GM18499 (cell line): Measurements from ENCODE around the gene RHOB.

ENCODE experiments used
- ATAC-seq: cut with Tn5 transposase; IDR thresholded peaks from one replicate; pipeline ENCODE4 v1.9.1; 2021; ENCODE audit warnings: moderate number of reproducible peaks; ENCODE audit not compliant: insufficient read depth, unreplicated experiment

The RHOB gene

GRCh38 chr2:20471902-20472559 lies 25.2 kb downstream of the RHOB start:
- no peak for ATAC-seq

GRCh38 chr2:20472569-20472968 lies 25.7 kb downstream of the RHOB start:
- ATAC-seq: no peak

- no peak for ATAC-seq
These were observed 26.3 kb downstream of the RHOB start for GRCh38 chr2:20473128-20473527.

GRCh38 chr2:20474757-20475566 lies 28.1 kb downstream of the RHOB start:
- ATAC-seq: no peak

- ATAC-seq: no peak
These were observed 28.7 kb downstream of the RHOB start for GRCh38 chr2:20475567-20475952.

- no peak for ATAC-seq
These were observed 29.6 kb downstream of the RHOB start for GRCh38 chr2:20476481-20476880.

- no peak for ATAC-seq
These were observed 30.1 kb downstream of the RHOB start for GRCh38 chr2:20476950-20477349.

DNA sequence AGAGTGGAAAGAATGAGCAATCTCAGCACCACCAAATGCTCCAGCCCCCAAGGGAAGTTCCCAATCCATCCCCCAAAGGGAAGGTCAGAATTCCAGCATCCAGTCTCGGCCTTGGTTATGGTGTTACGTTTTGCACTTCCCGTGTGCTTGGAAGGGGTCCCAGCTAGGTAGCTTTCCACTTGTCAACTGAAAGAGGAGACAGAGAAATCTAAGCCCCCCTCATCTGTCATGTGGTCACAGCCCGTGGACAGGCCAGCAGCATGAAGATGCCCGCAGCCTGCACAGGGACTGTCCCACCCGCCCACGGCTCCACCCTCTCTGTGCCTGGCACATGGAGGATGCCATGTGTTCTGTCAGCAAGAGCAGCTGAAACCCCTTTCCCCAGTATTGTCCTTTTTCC lies 32.1 kb downstream of the RHOB start:
- ATAC-seq: no peak

- ATAC-seq: no peak
These were observed 33.0 kb downstream of the RHOB start for GRCh38 chr2:20479835-20480234.

- ATAC-seq: no peak
These were observed 34.0 kb downstream of the RHOB start for GRCh38 chr2:20480913-20481312.

- ATAC-seq: no peak
These were observed 35.0 kb downstream of the RHOB start for GRCh38 chr2:20481798-20482405.

GRCh38 chr2:20482725-20483124 lies 35.9 kb downstream of the RHOB start:
- ATAC-seq: no peak

DNA sequence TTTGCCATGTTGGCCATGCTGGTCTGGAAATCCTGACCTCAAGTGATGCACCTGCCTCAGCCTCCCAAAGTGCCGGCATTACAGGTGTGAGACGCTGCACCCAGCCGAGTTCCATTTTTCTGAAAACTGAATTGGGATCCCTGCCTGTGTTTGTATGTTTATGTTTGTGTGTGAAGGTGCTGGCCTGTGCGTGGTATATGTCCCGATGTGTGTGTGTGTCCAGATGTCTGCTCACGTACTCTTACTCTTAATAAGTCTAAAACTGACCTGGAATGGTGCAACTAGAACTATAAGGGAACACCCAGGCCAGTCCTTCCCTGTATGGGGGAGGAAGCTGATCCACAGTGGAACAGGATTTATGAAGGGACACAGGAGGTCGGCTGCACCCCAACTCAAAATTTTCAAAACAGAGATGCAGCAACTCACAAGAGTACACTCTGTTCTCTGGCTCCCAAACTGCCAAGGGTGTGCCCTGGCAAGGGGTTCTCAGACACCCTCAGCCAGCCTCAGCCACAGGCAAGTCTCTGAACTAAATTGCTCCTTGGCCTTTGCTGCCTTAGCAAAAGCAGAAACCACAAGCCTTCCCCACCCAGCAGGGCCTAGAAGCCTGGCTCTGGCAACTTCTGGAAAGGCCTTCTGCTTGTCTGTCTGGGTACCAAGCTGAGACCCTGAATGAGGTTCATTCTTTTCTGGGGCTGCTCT lies 36.5 kb downstream of the RHOB start:
- ATAC-seq: no peak

DNA sequence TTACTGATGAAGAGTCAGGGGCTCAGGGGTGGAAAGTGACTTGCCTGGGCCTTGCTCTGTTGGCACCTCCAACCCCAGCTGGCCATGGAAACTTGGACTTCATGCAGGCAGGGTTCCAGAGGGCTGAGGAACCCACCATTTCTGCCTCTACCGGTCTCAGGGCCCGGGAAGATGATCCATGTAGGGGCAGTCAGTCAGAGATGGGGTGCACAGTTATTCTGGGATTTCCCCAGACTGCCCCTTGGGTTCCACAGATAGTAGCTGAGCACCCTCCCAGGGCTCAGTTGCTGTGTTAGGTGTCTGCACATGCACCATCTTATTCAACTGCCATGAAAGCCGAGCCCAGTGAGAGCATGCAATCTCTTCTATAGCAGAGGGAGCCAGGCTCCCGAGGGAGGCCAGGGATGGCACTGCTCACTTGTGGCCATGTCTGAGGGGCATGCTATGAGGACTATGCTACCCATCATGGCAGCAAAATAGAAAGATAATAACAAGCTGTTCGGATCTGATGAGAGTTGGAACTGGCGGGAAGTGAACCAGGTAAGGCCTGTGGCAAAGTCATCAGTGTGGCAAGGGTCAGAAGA lies 37.3 kb downstream of the RHOB start:
- no peak for ATAC-seq

DNA sequence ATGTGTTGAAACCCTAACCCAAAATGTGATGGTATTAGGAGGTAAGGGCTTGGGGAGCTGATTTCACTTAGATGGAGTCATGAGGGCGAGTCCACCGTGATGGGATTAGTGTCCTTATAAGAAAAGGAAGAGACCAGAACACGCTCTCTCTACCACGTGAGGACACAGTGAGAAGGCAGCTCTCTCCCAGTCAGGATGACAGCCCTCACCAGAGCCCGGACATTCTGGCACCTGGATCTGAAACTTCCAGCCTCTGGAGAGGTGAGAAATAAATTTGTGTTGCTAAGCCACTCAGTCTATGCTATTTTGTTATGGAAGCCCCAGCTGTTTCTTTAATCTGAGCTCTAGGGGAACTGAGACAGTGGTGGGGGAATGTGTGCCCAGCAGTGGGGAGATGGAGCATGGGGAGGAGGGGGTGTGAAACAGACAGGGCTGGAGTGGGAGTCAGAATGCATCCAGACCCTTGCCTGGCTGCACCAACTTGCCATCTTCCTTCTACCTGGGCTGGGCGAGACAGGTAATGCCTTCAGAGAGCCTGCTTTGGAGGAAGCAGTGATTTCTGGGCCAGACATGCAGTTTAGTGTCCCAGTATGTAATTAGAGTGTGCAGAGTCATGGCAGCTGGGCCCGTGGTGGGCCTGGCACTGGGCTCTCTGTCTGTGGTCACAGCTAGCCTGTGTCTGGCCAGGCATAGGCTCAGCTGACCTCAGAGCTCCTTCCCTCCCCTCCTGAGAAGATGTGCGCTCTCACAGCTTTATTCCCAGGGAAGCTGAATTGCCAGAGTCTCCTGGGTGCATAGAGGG lies 38.1 kb downstream of the RHOB start:
- no peak for ATAC-seq

DNA sequence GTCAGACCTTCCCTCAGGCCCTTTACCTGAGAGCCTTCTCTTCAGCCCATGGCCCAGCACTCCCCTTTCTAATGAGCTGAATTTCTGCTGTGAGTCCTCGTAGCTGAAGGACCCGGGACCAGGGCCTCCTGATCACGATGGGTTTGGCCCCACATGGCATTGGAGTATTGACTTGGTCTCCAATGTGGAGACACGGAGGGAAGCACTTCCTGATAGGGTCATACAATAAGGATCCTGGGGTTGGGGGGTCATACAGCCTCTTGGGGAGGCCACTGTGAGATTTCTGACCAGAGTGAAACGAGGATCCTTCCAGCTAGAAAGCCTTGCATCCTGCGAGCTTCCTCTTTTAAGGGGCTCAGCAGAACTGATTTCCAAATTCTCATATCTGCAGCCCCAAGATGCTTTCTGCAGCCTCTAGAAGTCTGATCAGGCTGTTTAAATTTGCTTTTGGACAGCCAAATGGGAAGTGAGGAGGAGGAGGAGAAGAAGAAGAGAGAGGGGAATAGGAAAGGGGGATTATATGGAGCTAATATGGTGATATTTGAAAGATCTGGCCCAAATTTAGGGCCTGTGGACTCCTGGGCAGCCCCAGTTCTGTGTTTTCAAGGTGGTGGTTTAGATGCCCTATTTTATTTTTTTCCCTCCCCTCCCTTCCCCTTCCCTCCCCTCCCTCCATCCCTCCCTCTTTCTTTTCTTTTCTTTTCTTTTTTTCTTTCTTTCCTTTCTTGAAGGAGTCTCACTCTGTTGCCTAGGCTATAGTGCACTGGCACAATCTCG lies 38.9 kb downstream of the RHOB start:
- no peak for ATAC-seq

GRCh38 chr2:20486571-20486970 lies 39.7 kb downstream of the RHOB start:
- no peak for ATAC-seq

DNA sequence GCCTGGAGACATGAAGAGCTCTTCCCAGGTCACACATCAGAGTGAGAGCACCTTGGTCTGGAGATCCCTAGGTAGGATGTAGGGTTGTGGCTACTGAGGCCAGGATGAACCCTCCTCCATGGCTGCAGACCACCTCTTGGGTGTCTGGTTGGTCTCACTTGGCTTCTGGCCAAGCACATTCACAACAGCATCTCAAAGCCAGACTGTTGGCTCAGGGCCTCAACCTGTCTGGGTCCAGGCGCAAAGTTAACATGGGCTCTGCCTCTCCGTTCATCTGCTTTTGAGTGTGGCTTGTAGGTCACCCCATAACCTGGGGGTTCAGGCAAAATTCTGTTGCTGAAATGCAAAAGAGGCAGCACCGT lies 40.1 kb downstream of the RHOB start:
- no peak for ATAC-seq
